Endothelial cell of umbilical vein (primary cell): ENCODE results near the gene DOCK1. TPM values are rescaled to one million over a fixed set of nuclear protein-coding genes. Genes with fewer than 3 reads are reported as not detected.

ENCODE experiments used
- BruUV-seq: library from RNA; stranded (reverse); fragments of 400-500 nt; replicated peaks from 2 replicates; lab custom pipeline; 2021; lab: Mats Ljungman, UMichigan
- CTCF ChIA-PET: fragments of 300-600, 350-600 bp; sonication (Branson Sonifier 250); formaldehyde crosslinking; loops from one replicate; lab custom pipeline; 2021; ENCODE audit warnings: antibody characterized with exemption, inconsistent platforms; lab: Charles Lee
- POLR2A ChIA-PET: fragments of 300-600, 350-600 bp; sonication (Branson Sonifier 250); formaldehyde crosslinking; loops from one replicate; lab custom pipeline; 2021; ENCODE audit warnings: antibody characterized with exemption, inconsistent platforms; lab: Charles Lee
- DNase-seq: peaks from one replicate; pipeline ENCODE4 v3.0.0-alpha.2; 2011; ENCODE audit warnings: low read depth, low spot score
- FAIRE-seq: peaks from 2 replicates; lab custom pipeline; 2011; peaks lifted over from hg19 to GRCh38; lab: Jason Lieb, UNC
- H2AFZ ChIP-seq: 2 replicates; pipeline ENCODE4 v1.6.0; 2012; ENCODE audit warnings: low read depth, low read length, control low read depth, inconsistent platforms
- H3K27ac ChIP-seq: 2 replicates; pipeline ENCODE4 v1.5.1; 2011; ENCODE audit warnings: low read depth, mild to moderate bottlenecking, control low read depth, low read length, moderate library complexity; ENCODE audit not compliant: insufficient read depth
- H3K27me3 ChIP-seq, 2 experiments: 2 replicates each; pipeline versions ENCODE4 v1.6.0 to v1.6.1; 2011; ENCODE audit warnings: low read length in 2 of 2, mixed read lengths in 1 of 2; ENCODE audit not compliant: control insufficient read depth in 2 of 2, insufficient read depth in 2 of 2
- H3K36me3 ChIP-seq, 2 experiments: 2 replicates in 1 of 2; 3 replicates in 1 of 2; pipeline ENCODE4 v1.5.1; 2011; ENCODE audit warnings: low read length in 2 of 2, mild to moderate bottlenecking in 1 of 2, moderate library complexity in 1 of 2; ENCODE audit not compliant: control insufficient read depth in 2 of 2, insufficient read depth in 2 of 2; ENCODE audit errors: extremely low read depth in 1 of 2
- H3K4me1 ChIP-seq: 3 replicates; pipeline ENCODE4 v1.5.1; 2011; ENCODE audit warnings: mild to moderate bottlenecking, low read length; ENCODE audit not compliant: control insufficient read depth, insufficient read depth; ENCODE audit errors: extremely low read depth
- H3K4me2 ChIP-seq: 2 replicates; pipeline ENCODE4 v1.6.1; 2011; ENCODE audit warnings: low read length, control low read depth, mixed read lengths; ENCODE audit not compliant: insufficient read depth
- H3K4me3 ChIP-seq, 3 experiments: fragments of 200-600 bp in 1 of 3; sonication (generic), shearing (Covaris generic) in 1 of 3; replicated peaks in 1 of 3; 2 replicates each; pipeline ENCODE4 v1.5.1; 2011 to 2016; ENCODE audit warnings: control low read depth in 3 of 3, low read length in 3 of 3, mild to moderate bottlenecking in 2 of 3, inconsistent platforms in 1 of 3, low read depth in 1 of 3, moderate library complexity in 1 of 3; ENCODE audit not compliant: insufficient read depth in 1 of 3
- H3K79me2 ChIP-seq: 2 replicates; pipeline ENCODE4 v1.6.0; 2012; ENCODE audit warnings: low read length, inconsistent platforms; ENCODE audit not compliant: control insufficient read depth, insufficient read depth
- H3K9ac ChIP-seq: replicated peaks from 2 replicates; pipeline ENCODE3; 2011; ENCODE audit warnings: low read length, control low read depth; ENCODE audit not compliant: insufficient read depth; ENCODE audit errors: extremely low read depth
- H3K9me1 ChIP-seq: replicated peaks from 3 replicates; pipeline ENCODE4 v1.6.0; 2011; ENCODE audit warnings: mild to moderate bottlenecking, low read length; ENCODE audit not compliant: control insufficient read depth, insufficient read depth; ENCODE audit errors: extremely low read depth
- H3K9me3 ChIP-seq: replicated peaks from 2 replicates; pipeline ENCODE4 v1.5.1; 2012; ENCODE audit warnings: low read length, inconsistent platforms; ENCODE audit not compliant: control insufficient read depth, insufficient read depth
- H4K20me1 ChIP-seq: replicated peaks from 2 replicates; pipeline ENCODE3; 2011; ENCODE audit warnings: mild to moderate bottlenecking, low read length; ENCODE audit not compliant: control insufficient read depth, insufficient read depth; ENCODE audit errors: extremely low read depth
- EZH2 ChIP-seq: IDR thresholded peaks from 2 replicates; pipeline ENCODE4 v1.6.1; 2012; ENCODE audit warnings: borderline replicate concordance, low read depth, mild to moderate bottlenecking, moderate library complexity, low read length, inconsistent platforms; ENCODE audit not compliant: severe bottlenecking
- FOS ChIP-seq: IDR thresholded peaks from 2 replicates; pipeline ENCODE4 v1.6.1; 2011; ENCODE audit warnings: mild to moderate bottlenecking, low read length, moderate library complexity, borderline replicate concordance; ENCODE audit not compliant: insufficient read depth
- GATA2 ChIP-seq: IDR thresholded peaks from 2 replicates; pipeline ENCODE4 v1.7.0; 2011; ENCODE audit warnings: low read depth, mild to moderate bottlenecking, moderate library complexity, mixed read lengths, low read length; ENCODE audit not compliant: insufficient read length, insufficient read depth
- JUN ChIP-seq: IDR thresholded peaks from 2 replicates; pipeline ENCODE4 v1.6.1; 2011; ENCODE audit warnings: borderline replicate concordance, low read depth; ENCODE audit not compliant: insufficient read length, insufficient read depth
- MYC ChIP-seq: IDR thresholded peaks from one replicate; pipeline ENCODE4 v1.6.1; 2011; ENCODE audit warnings: mild to moderate bottlenecking, low read depth, low read length
- POLR2A ChIP-seq: IDR thresholded peaks from 2 replicates; pipeline ENCODE4 v1.6.1; 2012; ENCODE audit warnings: low read depth, mild to moderate bottlenecking, control low read depth, low read length
- POLR2AphosphoS5 ChIP-seq: IDR thresholded peaks from 2 replicates; pipeline ENCODE4 v1.6.1; 2012; ENCODE audit warnings: low read depth, mild to moderate bottlenecking, control low read depth, low read length, moderate library complexity; ENCODE audit not compliant: insufficient read depth
- dilution Hi-C: fragments of 300-500 bp; cut with MboI; formaldehyde crosslinking; loops from one replicate; pipeline ENCODE4 v1.15.0; 2019; ENCODE audit warnings: low sequenced_read_pairs; ENCODE audit not compliant: extremely low pct_ligation_motif_present
- intact Hi-C: fragments of 100-400 bp; cut with micrococcal nuclease; formaldehyde crosslinking; loops from one replicate; pipeline ENCODE4 v1.10.0; 2022
- polyA plus RNA-seq, 4 experiments: library from polyadenylated mRNA; depleted of rRNA in 3 of 4; stranded (reverse) in 3 of 4; unstranded in 1 of 4; fragments of >200 nt; gene quantifications; 2 replicates each; pipeline versions ENCODE4 v1.2.1 to v1.2.3, GENCODE V29; 2011 to 2012; ENCODE audit warnings: missing spikeins in 1 of 4
- total RNA-seq: library from RNA; stranded (reverse); gene quantifications from 2 replicates; pipeline ENCODE4 v1.2.3, GENCODE V29; 2021
- TF ChIP-seq, protein P1 (sequence below): IDR thresholded peaks from 2 replicates; pipeline ENCODE4 v1.6.1; 2011; ENCODE audit not compliant: insufficient read depth, insufficient read length
- TF ChIP-seq, protein P2 (sequence below), 2 donors: IDR thresholded peaks; 1 replicate in 1 of 2; 2 replicates in 1 of 2; pipeline ENCODE4 v1.5.1; 2011; ENCODE audit warnings: low read length in 2 of 2, mild to moderate bottlenecking in 2 of 2, moderate library complexity in 2 of 2, control low read depth in 1 of 2, inconsistent platforms in 1 of 2, low read depth in 1 of 2; ENCODE audit not compliant: insufficient read depth in 1 of 2; ENCODE audit errors: extremely low read depth in 1 of 2

DOCK1 gene
- total and polyA plus RNA-seq, 2 donors (not counting 3 experiments of a cell fraction or from before 2014, with no cell fraction given), result 22.5 to 83.1 TPM

DNA sequence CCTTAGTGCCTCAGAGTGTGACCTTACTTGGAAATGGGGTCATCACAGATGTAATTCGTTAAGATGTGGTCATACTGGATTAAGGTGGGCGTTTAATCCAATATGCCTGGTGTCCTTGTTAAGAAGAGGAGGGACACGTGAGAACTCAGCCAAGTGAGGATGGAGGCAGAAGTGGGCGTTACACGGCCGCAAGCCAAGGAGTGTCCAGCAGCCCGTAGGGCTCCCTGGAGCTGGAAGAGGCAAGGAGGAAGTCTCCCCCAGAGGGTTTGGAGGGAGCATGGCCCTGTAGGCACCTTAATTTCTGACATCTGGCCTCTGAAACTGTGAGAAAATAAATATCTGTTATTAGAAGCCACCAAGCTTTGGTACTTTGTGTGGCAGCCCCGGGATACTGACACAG, 21.3 kb downstream of the DOCK1 start:
- no peaks in the 10 kb centered on the region for H3K9me1 ChIP-seq
- H3K27ac ChIP-seq, result no peak overlapping the region
- H3K27me3 ChIP-seq, result no peaks in the 10 kb centered on the region
- H3K4me2 ChIP-seq, result no peak overlapping the region
- peaks cover 9% of the 10 kb centered on the region for H3K4me1 ChIP-seq
- intact Hi-C loops (loop anchor here (5.0 kb wide), 1 partner anchor 61 kb away; no protein-coding TSS in a partner anchor), dilution Hi-C loops (no loop called here)
- TF ChIP-seq, protein P1, sequence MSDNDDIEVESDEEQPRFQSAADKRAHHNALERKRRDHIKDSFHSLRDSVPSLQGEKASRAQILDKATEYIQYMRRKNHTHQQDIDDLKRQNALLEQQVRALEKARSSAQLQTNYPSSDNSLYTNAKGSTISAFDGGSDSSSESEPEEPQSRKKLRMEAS, result no peak
- TF ChIP-seq, protein P2, sequence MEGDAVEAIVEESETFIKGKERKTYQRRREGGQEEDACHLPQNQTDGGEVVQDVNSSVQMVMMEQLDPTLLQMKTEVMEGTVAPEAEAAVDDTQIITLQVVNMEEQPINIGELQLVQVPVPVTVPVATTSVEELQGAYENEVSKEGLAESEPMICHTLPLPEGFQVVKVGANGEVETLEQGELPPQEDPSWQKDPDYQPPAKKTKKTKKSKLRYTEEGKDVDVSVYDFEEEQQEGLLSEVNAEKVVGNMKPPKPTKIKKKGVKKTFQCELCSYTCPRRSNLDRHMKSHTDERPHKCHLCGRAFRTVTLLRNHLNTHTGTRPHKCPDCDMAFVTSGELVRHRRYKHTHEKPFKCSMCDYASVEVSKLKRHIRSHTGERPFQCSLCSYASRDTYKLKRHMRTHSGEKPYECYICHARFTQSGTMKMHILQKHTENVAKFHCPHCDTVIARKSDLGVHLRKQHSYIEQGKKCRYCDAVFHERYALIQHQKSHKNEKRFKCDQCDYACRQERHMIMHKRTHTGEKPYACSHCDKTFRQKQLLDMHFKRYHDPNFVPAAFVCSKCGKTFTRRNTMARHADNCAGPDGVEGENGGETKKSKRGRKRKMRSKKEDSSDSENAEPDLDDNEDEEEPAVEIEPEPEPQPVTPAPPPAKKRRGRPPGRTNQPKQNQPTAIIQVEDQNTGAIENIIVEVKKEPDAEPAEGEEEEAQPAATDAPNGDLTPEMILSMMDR (IDR thresholded peaks at IDR 0.05; ENCODE audit: extremely low read depth in 1 of 2, insufficient read depth in 1 of 2, low read depth in 1 of 2, low read length in 2 of 2), result no peak
- TF ChIP-seq EZH2 (no peak), MYC (no peak), JUN (no peak), POLR2A (no peak), FOS (no peak), POLR2AphosphoS5 (no peak), GATA2 (no peak)
- H3K9ac ChIP-seq, result no peak overlapping the region
- no TSS peak for BruUV-seq
- H2AFZ ChIP-seq, result no peak overlapping the region
- peaks cover 77% of the 10 kb centered on the region for H3K79me2 ChIP-seq
- H3K36me3 ChIP-seq, result peaks cover 0 to 10% of the 10 kb centered on the region in 2 experiments
- no peaks in the 10 kb centered on the region for H4K20me1 ChIP-seq
- H3K4me3 ChIP-seq, result no peak overlapping the region
- ChIA-PET CTCF (no interaction called here), POLR2A (no interaction called here)
- DNase-seq (no peak), FAIRE-seq (no peak)
- no peaks in the 10 kb centered on the region for H3K9me3 ChIP-seq
